Activated naive CD8-positive, alpha-beta T cell treated with anti-CD3 and anti-CD28 coated beads, Interleukin-2, amount 50 U/mL, for 24 hours (primary cell): Measurements from ENCODE around the gene TMEM81.

Experiments used
- ATAC-seq: fragments of 150-1000 bp; cut with Tn5 transposase; one replicate; pipeline ENCODE4 v1.10.0; 2021
- DNase-seq: peaks from one replicate; pipeline ENCODE4 v3.0.0; 2021
- H3K27ac Mint-ChIP-seq: one replicate; pipeline ENCODE4 v1.8.0; 2021; ENCODE audit warnings: mild to moderate bottlenecking, mixed read lengths
- H3K27me3 Mint-ChIP-seq: one replicate; pipeline ENCODE4 v1.8.0; 2021; ENCODE audit warnings: mixed read lengths
- H3K36me3 Mint-ChIP-seq: one replicate; pipeline ENCODE4 v1.8.0; 2021; ENCODE audit warnings: low read depth, mixed read lengths
- H3K4me1 Mint-ChIP-seq: one replicate; pipeline ENCODE4 v1.8.0; 2021; ENCODE audit warnings: mixed read lengths
- H3K4me3 Mint-ChIP-seq: one replicate; pipeline ENCODE4 v1.8.0; 2021; ENCODE audit warnings: mild to moderate bottlenecking, moderate library complexity, mixed read lengths
- H3K9me3 Mint-ChIP-seq: one replicate; pipeline ENCODE4 v1.8.0; 2021; ENCODE audit warnings: mixed read lengths

The TMEM81 gene

DNA sequence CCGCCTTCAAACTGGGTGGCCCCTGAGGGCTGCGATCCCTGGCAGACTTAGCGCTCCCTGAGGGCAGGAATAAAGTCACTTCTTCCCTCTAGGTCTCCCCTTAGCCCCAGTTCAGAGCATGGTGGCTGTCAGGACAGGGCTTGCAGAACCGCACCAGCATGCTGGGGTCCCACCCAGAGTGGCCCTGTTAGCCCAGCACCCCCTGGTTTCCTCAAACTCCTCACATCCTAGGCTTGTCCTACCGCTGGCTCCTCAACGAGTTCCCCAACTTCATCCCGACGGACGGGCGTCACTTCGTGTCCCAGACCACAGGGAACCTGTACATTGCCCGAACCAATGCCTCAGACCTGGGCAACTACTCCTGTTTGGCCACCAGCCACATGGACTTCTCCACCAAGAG, 25.4 kb downstream of the TMEM81 start:
- Mint-ChIP-seq H3K27ac (no peak overlapping the region), H3K27me3 (no peaks in the 10 kb centered on the region), H3K36me3 (no peaks in the 10 kb centered on the region), H3K9me3 (no peaks in the 10 kb centered on the region), H3K4me1 (no peaks in the 10 kb centered on the region), H3K4me3 (no peak overlapping the region)
- DNase-seq (no peak), ATAC-seq (no peak)

DNA sequence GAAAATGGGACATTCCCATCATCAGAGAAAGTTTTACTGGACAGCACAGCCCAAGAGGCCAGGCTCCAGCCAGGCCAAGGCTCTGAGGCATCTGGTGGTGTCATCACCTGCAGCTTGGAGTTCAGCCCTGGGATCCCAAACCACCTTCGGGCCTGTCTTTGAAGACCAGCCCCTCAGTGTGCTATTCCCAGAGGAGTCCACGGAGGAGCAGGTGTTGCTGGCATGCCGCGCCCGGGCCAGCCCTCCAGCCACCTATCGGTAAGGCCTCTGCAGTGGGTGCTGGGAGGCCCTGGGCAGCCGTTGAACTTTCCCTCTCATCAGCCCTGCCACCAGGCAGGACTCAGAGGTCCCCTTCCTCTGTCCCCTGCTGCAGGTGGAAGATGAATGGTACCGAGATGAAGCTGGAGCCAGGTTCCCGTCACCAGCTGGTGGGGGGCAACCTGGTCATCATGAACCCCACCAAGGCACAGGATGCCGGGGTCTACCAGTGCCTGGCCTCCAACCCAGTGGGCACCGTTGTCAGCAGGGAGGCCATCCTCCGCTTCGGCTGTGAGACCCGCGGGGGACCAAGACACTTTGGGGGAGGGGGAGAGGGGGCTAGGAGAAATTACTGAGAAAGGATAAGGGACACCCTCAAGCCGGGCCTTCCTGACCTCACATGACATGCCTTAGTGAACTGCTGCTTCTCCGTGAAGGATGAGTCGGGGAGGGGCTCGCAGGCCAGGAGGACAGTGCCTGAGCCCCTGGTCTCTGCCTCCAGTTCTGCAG, 26.3 kb downstream of the TMEM81 start:
- Mint-ChIP-seq H3K36me3 (no peaks in the 10 kb centered on the region), H3K4me3 (no peak overlapping the region), H3K9me3 (no peaks in the 10 kb centered on the region), H3K4me1 (no peaks in the 10 kb centered on the region), H3K27me3 (no peaks in the 10 kb centered on the region), H3K27ac (no peak overlapping the region)
- ATAC-seq (no peak), DNase-seq (no peak)

DNA sequence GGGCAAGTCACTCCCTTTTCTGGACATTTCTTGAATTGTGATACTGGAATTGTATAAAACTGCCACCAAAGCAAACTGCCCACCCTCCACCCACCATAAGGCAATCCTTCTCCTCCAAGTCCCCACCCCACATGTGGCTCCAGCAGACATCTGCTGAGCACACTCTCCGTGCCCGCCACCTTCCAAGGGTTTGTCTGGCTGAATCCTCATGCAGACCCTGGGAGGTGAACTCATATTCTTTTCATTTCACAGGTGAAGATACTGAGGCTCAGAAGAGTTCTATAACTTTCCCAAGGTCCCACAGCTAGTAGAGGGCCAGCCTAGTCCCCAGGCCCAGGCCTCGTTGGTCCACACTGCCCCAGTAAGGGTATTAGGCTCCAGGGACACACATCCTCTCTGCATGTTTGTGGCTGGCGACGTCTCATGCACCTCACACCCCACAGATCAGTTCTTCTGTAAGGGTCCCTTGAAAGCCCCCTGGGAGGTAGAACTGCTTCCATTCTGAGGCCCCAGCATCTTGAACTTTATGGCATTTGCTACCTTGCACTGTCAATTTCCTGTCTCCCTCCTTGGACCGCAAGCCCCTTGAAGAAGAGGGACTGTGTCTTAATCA, 27.2 kb downstream of the TMEM81 start:
- ATAC-seq, result no peak
- no peaks in the 10 kb centered on the region for H3K27me3 Mint-ChIP-seq
- no peaks in the 10 kb centered on the region for H3K9me3 Mint-ChIP-seq
- DNase-seq, result no peak
- H3K27ac Mint-ChIP-seq, result no peak overlapping the region
- no peak overlapping the region for H3K4me3 Mint-ChIP-seq
- H3K4me1 Mint-ChIP-seq, result no peaks in the 10 kb centered on the region
- no peaks in the 10 kb centered on the region for H3K36me3 Mint-ChIP-seq

DNA sequence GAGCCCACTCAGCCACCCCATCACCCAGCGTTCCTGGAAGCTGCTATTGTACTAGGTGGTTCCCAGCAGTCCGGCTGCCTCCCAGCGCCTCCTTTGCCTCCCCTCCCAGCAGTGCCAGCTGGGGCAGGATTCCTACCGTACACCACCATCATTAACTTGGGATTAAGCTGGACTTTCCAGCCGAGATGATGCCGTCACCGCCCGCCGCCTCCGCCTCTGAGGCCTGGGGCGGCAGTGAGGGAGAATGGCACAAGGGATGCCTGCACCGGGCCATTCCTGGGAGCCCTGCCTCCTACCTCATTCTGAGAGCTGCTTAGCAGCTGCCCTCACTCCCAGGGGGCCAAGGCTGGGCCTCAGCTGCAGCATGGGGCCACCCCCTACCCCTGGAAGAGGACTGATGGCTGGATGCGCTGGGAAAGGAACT, 28.1 kb downstream of the TMEM81 start:
- H3K27ac Mint-ChIP-seq, result no peak overlapping the region
- DNase-seq (no peak), ATAC-seq (no peak)
- H3K4me3 Mint-ChIP-seq, result no peak overlapping the region
- H3K4me1 Mint-ChIP-seq, result no peaks in the 10 kb centered on the region
- H3K9me3 Mint-ChIP-seq, result no peaks in the 10 kb centered on the region
- H3K27me3 Mint-ChIP-seq, result no peaks in the 10 kb centered on the region
- H3K36me3 Mint-ChIP-seq, result no peaks in the 10 kb centered on the region

DNA sequence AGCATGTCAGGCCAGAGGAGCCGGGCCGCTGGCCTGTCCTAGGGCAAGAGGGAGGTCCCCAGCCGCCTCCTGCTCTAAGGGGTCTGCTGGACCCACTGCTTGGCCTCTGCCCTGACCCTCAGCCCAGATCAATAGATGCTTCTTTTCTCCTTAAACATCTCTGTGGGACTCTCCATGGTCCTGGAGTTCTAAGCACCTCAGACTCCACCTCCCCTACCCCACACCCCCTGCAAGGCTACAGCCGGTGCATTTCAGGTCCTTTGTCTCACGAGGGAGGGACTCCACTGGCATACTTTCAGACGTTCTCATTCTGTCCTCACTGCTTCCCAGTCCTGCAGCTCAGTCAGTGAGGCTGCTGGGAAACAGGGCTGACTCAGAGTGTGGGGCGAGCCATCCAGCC, 30.2 kb downstream of the TMEM81 start:
- DNase-seq, result no peak
- no peak overlapping the region for H3K27ac Mint-ChIP-seq
- H3K36me3 Mint-ChIP-seq, result no peaks in the 10 kb centered on the region
- H3K4me1 Mint-ChIP-seq, result no peaks in the 10 kb centered on the region
- no peak for ATAC-seq
- no peak overlapping the region for H3K4me3 Mint-ChIP-seq
- H3K9me3 Mint-ChIP-seq, result no peaks in the 10 kb centered on the region
- no peaks in the 10 kb centered on the region for H3K27me3 Mint-ChIP-seq

DNA sequence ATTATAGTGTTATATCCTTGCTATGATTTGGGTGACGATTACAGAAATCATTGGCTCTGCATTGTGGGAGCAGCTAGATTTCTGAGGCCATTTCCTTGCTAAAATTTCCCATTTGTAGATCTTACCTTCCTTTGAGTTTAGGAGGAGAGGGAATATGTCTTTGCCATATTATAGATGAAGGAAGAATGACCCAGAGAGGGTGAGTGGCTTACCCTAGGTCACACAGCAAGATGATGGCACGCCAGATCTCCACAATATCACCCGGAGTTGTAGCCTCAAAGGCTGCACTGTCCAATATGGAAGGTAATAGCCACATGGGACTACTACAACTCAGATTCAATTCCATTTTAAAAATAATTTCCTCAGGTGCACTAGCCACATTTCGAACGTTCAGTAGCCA, 31.0 kb downstream of the TMEM81 start:
- Mint-ChIP-seq H3K4me1 (no peaks in the 10 kb centered on the region), H3K9me3 (no peaks in the 10 kb centered on the region), H3K27me3 (no peaks in the 10 kb centered on the region), H3K27ac (no peak overlapping the region), H3K4me3 (no peak overlapping the region), H3K36me3 (no peaks in the 10 kb centered on the region)
- ATAC-seq (no peak), DNase-seq (no peak)

DNA sequence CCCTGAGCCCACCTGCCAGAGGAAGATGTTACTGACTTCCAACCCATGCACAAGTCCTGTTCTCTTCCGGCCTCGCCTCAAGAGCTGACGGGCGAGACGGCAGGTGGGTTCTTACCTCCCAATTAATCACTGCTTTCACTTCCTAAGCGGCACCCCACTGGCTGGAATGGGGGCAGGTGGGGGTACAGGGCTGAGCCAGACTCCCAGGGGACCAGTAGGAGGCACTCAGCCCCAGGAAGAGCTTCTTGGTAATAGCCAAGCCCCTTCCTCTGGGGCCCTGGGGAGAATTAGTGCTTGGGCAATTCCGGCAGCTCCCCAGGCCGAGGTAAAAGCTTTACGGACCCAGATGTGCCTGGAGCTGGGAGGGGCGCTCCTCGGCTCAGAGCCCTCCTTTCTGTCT, 31.6 kb downstream of the TMEM81 start:
- H3K27me3 Mint-ChIP-seq, result no peaks in the 10 kb centered on the region
- ATAC-seq, result no peak
- no peaks in the 10 kb centered on the region for H3K36me3 Mint-ChIP-seq
- no peak for DNase-seq
- H3K9me3 Mint-ChIP-seq, result no peaks in the 10 kb centered on the region
- no peak overlapping the region for H3K4me3 Mint-ChIP-seq
- no peak overlapping the region for H3K27ac Mint-ChIP-seq
- no peaks in the 10 kb centered on the region for H3K4me1 Mint-ChIP-seq

DNA sequence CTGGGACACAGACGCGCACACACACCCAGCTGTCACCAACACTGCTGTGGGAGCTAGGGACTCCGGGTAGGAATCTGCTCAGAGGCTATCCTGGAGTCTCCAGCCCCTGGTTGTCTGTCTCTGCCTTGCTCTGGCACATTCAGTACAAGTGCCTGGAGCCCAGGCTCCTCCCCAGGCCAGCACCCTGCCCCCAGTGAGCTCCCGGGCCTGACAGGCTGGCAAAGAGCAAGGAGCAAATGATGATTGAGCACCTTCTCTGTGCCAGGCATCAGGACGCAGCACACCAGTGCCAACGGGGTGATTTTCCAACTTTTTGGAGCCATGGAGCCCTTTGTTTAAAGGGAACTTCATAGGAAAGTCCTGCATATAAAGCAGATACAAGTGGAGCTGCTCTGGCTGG, 34.8 kb downstream of the TMEM81 start:
- Mint-ChIP-seq H3K9me3 (no peaks in the 10 kb centered on the region), H3K36me3 (no peaks in the 10 kb centered on the region), H3K4me1 (no peaks in the 10 kb centered on the region), H3K27me3 (peaks cover 20% of the 10 kb centered on the region), H3K27ac (no peak overlapping the region), H3K4me3 (no peak overlapping the region)
- DNase-seq (no peak), ATAC-seq (no peak)

DNA sequence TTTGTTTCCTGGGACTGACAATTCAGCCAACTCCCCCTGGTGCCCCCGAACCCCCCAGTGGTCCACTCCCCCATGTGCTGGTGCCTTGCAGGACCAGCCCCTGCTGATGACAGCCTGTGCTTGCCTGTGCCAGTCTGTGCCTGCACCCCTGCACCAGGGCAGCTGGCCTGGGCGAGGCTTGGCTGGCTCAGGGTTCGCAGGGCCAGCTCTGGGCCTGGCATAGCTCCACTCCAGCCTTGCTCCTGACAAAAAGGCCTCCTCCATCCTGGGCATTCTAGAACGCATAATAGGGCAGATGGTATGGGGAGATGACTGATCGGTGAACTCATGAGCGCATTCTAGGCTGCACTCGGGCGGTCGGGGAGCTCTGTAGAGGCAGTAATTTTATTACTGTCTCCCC, 35.9 kb downstream of the TMEM81 start:
- Mint-ChIP-seq H3K9me3 (no peaks in the 10 kb centered on the region), H3K27ac (no peak overlapping the region), H3K4me3 (no peak overlapping the region), H3K4me1 (no peaks in the 10 kb centered on the region), H3K27me3 (peaks cover 23% of the 10 kb centered on the region), H3K36me3 (no peaks in the 10 kb centered on the region)
- ATAC-seq (no peak), DNase-seq (no peak)

DNA sequence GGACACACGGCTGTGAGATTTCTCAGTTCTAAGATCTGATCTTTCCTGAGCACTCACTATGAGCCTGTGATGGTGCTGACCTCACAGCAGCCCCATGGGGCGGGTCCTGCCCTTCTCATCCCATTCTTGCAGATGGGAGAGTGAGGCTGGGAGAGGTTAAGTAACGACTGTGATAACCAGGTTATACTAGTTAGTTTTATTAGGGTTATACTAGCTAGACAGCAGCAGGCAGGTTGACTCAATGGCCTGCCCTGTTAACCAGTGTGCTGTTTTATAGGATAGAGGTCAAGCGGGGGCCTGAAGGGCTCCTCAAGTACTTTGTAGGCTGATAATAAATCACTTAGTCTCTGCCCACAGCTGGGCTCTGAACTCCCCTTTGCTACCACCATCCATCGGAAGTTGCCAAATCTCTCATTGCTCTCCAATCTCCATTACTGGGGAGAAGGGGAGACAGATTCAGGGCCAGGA, 36.5 kb downstream of the TMEM81 start:
- Mint-ChIP-seq H3K9me3 (no peaks in the 10 kb centered on the region), H3K36me3 (no peaks in the 10 kb centered on the region), H3K4me1 (no peaks in the 10 kb centered on the region), H3K27me3 (peaks cover 23% of the 10 kb centered on the region), H3K4me3 (no peak overlapping the region), H3K27ac (no peak overlapping the region)
- no peak for ATAC-seq
- DNase-seq, result no peak

DNA sequence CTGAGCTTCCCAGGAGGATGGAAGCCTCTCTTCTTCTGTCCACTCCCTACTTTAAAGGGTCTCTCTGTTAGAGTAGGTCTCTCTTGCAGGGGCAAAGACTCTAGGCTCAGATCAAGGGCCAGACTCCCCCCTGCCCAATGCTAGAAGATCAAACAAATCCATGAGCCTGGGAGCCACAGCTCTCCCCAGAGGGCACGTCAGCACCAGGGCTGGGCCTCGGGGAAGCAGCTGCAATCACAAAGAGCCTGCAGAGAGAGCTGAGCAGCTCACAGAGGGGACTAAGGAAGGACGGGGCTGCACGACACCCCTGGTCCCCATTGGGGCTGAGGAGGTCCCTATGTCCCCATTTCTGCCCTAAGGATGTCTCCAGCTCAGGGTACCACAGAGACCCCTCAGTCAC, 37.4 kb downstream of the TMEM81 start:
- Mint-ChIP-seq H3K4me3 (no peak overlapping the region), H3K9me3 (no peaks in the 10 kb centered on the region), H3K4me1 (no peaks in the 10 kb centered on the region), H3K27ac (no peak overlapping the region), H3K27me3 (peaks cover 32% of the 10 kb centered on the region), H3K36me3 (no peaks in the 10 kb centered on the region)
- no peak for DNase-seq
- ATAC-seq, result no peak

DNA sequence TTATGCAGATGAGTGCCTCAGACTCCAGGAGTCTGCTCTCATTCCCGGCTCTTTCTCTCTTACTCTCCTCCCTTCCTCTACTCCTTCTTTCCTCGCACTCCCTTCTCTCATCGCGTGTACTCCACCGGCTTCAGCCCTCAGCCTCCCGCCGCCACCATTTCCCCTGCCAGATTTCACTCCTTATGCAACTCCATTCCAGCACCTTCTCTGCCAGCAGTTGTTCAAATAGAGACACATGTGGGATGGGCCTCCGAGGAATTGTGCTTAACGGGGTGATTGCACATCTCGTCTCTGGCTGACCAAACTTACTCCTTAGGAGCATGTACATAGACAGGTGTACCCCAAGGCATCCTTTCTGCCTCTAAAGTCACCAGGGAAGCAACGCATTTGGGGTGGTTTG, 39.1 kb downstream of the TMEM81 start:
- H3K4me1 Mint-ChIP-seq, result no peaks in the 10 kb centered on the region
- no peak overlapping the region for H3K4me3 Mint-ChIP-seq
- H3K27me3 Mint-ChIP-seq, result peaks cover 44% of the 10 kb centered on the region

DNA sequence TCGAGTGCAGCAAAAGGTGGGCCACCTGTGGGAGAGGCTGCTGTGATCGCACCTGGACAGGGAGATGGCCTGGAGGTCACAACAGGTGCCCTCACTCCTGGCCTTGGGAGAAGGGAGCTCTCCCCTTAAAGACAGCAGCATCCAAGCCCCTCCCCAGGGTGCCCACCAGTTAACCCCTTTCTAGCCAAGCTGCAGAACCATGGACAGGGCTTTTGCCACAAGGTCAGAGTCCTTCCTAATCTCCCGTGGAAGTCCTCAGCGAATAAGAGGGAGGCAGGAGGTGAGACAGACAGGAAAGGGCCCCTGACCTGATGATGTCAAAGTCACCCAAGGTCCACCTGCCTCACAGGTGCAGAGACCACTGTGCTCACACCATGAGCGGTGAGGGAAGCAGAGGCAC, 39.5 kb downstream of the TMEM81 start:
- Mint-ChIP-seq H3K9me3 (no peaks in the 10 kb centered on the region), H3K4me1 (no peaks in the 10 kb centered on the region), H3K36me3 (no peaks in the 10 kb centered on the region), H3K27ac (no peak overlapping the region), H3K4me3 (no peak overlapping the region), H3K27me3 (peaks cover 47% of the 10 kb centered on the region)
- DNase-seq (no peak), ATAC-seq (no peak)

More for the DNA sequence above, 39.1 kb downstream of the TMEM81 start:
- no peaks in the 10 kb centered on the region for H3K9me3 Mint-ChIP-seq
- H3K27ac Mint-ChIP-seq, result no peak overlapping the region
- DNase-seq (no peak), ATAC-seq (no peak)
- no peaks in the 10 kb centered on the region for H3K36me3 Mint-ChIP-seq

DNA sequence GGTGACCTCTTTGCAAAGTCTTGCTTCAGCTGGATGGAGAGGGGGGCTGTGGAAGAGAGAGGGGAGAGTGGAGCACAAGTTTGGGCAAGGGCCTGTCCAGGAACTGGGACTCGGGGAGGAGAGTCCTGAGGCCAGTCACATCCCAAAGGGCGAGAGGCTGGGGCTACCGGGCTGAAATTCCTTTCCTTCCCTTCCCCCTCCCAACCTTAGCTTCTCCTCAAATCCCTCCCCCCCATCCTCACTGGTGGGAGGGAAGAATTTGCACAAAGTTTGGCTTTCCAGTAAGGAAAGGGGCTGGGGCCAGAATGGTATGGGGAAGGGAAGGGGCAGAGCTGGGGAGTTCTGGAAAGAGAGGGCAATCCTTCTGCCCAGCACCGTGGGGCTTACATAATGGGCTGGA, 40.4 kb downstream of the TMEM81 start:
- H3K4me1 Mint-ChIP-seq, result no peaks in the 10 kb centered on the region

DNA sequence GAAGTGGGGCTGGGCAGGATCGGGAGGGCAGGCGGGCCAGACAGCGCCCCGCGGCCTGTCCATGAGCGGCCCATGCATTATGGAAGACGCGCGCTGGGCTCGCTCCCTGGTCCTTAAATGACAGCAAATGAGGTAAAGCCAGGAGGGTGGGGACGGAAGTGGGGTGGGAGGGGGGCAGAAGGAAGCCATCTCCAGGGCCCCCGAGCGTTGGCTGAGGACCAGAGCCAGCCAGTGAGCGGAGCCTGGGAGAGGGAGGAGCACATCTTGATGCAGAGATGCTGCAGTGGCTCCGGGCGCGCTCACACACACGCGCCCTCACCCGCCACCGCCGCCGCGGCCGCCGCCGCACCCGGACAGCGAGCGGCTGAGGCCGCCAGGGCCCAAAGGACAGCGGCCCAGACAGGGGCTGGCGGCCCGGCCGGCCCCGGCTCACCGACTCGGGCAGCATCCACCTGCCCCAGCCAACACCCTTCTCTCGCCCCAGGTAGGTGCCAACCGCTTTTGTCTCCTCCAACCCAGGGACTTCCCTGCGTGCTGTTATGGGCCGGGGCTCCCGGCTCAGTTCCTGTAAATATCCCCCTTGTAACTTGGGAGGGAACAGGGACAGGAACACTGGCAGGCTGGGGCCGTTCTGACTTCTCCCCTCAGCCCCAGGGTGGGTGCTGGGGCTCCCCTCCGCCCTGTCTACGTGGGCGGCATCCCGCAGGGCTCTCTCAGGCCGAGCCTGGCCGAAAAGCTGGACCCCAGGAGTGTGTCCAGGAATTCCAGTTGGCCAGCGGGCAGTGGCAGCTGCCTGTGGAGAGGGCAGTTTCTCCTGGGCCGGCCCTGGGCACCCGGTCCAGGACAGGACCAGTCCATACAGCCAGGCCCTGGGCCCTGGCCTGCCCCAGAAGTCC, 41.1 kb downstream of the TMEM81 start, which contains the start of gene CNTN2:
CNTN2 (plus strand) TSS at position 302 of the 896 bp plus-strand sequence. CDS start 9,974 bp downstream, outside the sequence.
- Mint-ChIP-seq H3K9me3 (no peaks in the 10 kb centered on the region), H3K27me3 (peaks cover 50% of the 10 kb centered on the region), H3K4me1 (no peaks in the 10 kb centered on the region), H3K36me3 (no peaks in the 10 kb centered on the region), H3K4me3 (no peak within 1 kb of the TSS), H3K27ac (no peak within 1 kb of the TSS)
- ATAC-seq (no peak), DNase-seq (no peak)

More for the DNA sequence above, 40.4 kb downstream of the TMEM81 start:
- no peak overlapping the region for H3K27ac Mint-ChIP-seq
- no peaks in the 10 kb centered on the region for H3K9me3 Mint-ChIP-seq
- DNase-seq (no peak), ATAC-seq (no peak)
- peaks cover 49% of the 10 kb centered on the region for H3K27me3 Mint-ChIP-seq
- no peak overlapping the region for H3K4me3 Mint-ChIP-seq
- H3K36me3 Mint-ChIP-seq, result no peaks in the 10 kb centered on the region
